Lower leg skin (tissue), 4 donors: ENCODE results near the gene TMEM17. TPM values are rescaled to one million over a fixed set of nuclear protein-coding genes. Genes with fewer than 3 reads are reported as not detected.

ENCODE experiments used
- DNase-seq, 2 donors: peaks; one replicate each; pipeline ENCODE4 v3.0.0-alpha.2; 2019; ENCODE audit warnings: low spot score in 2 of 2
- H3K4me3 ChIP-seq: fragments of 200-600 bp; sonication (generic); 2 replicates; pipeline ENCODE4 v1.5.1; 2017; ENCODE audit warnings: mild to moderate bottlenecking, low read depth; ENCODE audit not compliant: poor library complexity, severe bottlenecking
- CTCF ChIP-seq, 3 donors: fragments of 450-650 bp; IDR thresholded peaks; one replicate each; pipeline ENCODE4 v1.5.1; 2016; ENCODE audit warnings: antibody characterized with exemption in 3 of 3, mild to moderate bottlenecking in 3 of 3, moderate library complexity in 2 of 3
- POLR2A ChIP-seq, 2 donors: fragments of 450-650 bp; IDR thresholded peaks; one replicate each; pipeline ENCODE4 v1.6.1; 2016 to 2017; ENCODE audit warnings: antibody characterized with exemption in 2 of 2, mild to moderate bottlenecking in 1 of 2, moderate library complexity in 1 of 2
- WGBS, 2 donors: methylation state at CpG; one replicate each; pipeline ENCODE4 v1.1.5; 2018; 5-methylcytosine and 5-hydroxymethylcytosine counted together
- intact Hi-C: fragments of 100-400 bp; cut with DNase I; formaldehyde crosslinking; loops from one replicate; pipeline ENCODE4 v1.15.0; 2023; ENCODE audit warnings: low total_unique reads
- total RNA-seq, 4 donors: library from RNA; depleted of rRNA; stranded (reverse); fragments of >200 nt; gene quantifications; one replicate each; pipeline ENCODE4 v1.1.0, GENCODE V29; 2016

TMEM17 gene
- total RNA-seq, 4 donors from 2014 or later = 0.80 to 8.6 (median 1.9) TPM

DNA sequence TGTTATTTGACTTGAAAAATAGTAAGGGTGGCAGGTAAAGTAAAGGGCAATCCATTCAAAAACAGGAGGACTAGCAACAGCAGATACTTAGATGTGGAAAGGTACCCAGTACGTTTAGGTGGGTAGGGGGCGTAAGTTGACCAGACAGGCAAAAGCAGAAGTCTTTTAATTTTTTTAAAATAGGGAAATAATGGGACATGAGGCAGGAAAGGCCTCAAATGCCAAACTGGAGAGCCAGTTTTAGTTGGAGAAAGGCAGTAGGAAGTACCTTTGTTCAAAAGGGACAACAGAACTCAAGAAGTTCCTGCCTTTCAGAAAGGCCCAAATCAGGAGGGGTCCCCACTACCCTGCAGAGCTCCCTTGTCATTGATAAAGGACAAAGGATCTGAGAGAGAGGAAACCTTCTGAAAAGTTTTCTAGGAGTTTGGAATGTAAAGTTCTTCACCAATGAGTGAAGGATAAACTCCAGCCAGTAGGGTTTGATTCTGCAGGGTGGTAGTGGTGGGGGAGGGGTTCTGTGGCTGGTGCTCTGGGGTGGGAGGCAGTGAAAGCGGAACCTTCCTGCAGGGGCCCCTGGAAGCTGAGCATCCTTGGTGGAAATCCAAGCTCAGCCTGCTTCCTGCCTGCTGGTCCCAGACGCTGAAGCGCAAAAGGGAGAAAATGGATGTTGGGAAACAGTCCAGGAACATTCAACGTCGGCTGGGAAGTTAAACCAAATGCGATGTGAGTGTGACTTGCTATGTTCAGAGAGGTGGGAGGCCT is 40.1 kb downstream of the TMEM17 start:
- no peak for DNase-seq
- WGBS, 2 donors = 54 to 71% methylated on average over 8 of the region's 8 CpGs
- intact Hi-C loops = no loop called here
- TF ChIP-seq CTCF (IDR thresholded peaks at IDR 0.05) = no peak
- no peak for TF ChIP-seq POLR2A (IDR thresholded peaks at IDR 0.05)
- no peak overlapping the region for H3K4me3 ChIP-seq

DNA sequence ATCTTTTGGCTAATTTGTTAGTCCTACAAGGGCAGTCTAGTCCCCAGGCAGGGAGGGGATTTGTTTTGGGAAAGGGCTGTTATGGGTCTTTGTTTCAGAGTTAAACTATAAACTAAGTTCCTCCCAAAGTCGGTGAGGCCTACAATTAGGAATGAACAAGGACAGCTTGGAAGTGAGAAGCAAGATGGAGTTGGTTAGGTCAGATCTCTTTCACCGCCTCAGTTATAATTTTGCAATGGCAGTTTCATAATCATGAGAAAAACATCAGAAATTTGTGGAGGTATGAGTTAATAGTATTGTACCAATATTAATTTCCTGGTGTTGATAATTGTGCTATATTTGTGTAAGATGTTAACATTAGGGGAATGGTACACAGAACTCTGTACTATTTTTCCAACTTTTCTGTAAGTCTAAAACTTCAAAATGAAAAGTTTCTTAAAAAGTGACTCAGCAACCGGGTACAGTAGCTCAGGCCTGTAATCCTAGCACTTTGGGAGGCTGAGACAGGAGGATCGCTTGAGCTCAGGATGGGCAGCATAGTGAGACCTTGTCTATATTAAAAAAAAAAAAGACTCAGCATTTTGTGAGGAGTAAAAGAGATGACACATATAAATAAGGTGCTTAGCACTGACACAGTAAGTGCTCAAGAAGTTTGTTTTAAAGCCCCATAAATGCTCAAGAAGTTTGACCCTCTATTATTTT is 40.8 kb downstream of the TMEM17 start:
- WGBS, 2 donors = 93 to 96% methylated on average over 4 of the region's 4 CpGs
- TF ChIP-seq POLR2A (IDR thresholded peaks at IDR 0.05) = no peak
- intact Hi-C loops = no loop called here

GRCh38 chr2:62464221-62465007 is 41.6 kb downstream of the TMEM17 start:
- no peak for DNase-seq
- 93 to 95% methylated on average over 14 of the region's 14 CpGs for WGBS, 2 donors
- no peak overlapping the region for H3K4me3 ChIP-seq
- TF ChIP-seq POLR2A (IDR thresholded peaks at IDR 0.05) = no peak
- TF ChIP-seq CTCF (IDR thresholded peaks at IDR 0.05) = no peak
- intact Hi-C loops = no loop called here

More for the DNA sequence above, 40.8 kb downstream of the TMEM17 start:
- H3K4me3 ChIP-seq = no peak overlapping the region
- DNase-seq = no peak

- intact Hi-C loops = no loop called here
- H3K4me3 ChIP-seq = no peak overlapping the region
- TF ChIP-seq CTCF (IDR thresholded peaks at IDR 0.05) (no peak), POLR2A (IDR thresholded peaks at IDR 0.05) (no peak)
- no peak for DNase-seq
- 93 to 97% methylated on average over 2 of the region's 2 CpGs for WGBS, 2 donors
Measured at GRCh38 chr2:62462211-62462610, 43.8 kb downstream of the TMEM17 start.

DNA sequence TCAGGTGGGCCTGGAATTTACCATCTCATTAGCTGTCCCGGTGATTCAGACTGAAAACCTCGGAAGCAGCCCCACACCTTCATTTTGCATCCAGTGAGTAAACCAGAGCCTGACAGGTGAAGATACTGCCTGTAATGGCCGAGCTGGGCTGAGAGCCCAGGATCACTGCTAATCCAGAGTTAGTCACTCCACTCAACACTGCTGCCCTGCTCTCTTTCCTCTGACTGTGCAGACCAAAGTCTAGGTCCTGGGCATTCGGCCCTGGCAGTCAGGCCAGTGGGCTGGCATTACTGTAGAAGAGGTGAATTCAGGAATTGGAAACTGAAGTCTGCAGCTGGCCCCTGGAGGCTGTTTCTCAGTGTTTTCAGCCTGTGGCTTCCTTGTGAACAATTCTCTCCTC is 44.3 kb downstream of the TMEM17 start:
- TF ChIP-seq CTCF (IDR thresholded peaks at IDR 0.05) (no peak), POLR2A (IDR thresholded peaks at IDR 0.05) (no peak)
- intact Hi-C loops = no loop called here
- H3K4me3 ChIP-seq = no peak overlapping the region
- no peak for DNase-seq
- WGBS, 2 donors = 62 to 82% methylated on average over 4 of the region's 4 CpGs

DNA sequence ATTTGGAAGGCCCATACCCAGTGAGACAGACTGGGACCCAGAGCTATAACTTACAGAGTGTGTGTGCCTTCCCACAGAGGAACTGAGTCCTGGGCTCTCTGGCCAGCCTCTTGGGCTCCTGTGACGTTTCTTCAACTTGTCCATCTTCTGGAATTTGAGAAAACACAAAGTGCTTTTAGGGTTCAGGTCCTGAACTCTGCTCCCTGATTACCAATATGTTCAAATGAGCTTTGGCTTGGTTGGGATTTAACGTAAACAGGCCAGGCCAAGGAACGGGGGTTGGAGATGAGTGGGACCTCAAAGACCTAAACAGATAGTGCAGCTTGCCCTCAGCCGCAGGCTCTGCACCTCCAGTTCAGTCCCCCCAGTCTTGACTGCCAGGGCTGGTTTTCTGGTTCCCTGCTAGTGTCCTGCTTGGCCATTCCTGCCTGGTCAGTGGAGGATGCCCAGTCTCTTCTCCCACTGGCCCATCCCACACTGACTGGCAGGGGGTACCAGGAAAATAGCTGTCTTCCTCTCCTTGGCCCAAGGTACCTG is 44.9 kb downstream of the TMEM17 start:
- intact Hi-C loops = no loop called here
- H3K4me3 ChIP-seq = no peak overlapping the region
- WGBS, 2 donors = 92 to 95% methylated on average over 4 of the region's 4 CpGs
- TF ChIP-seq POLR2A (IDR thresholded peaks at IDR 0.05) (no peak), CTCF (IDR thresholded peaks at IDR 0.05) (no peak)
- DNase-seq = no peak
